ENCODE results near the gene CD9.
"Not testable (repeated sequence)": the region's sequence is repeated elsewhere in the genome, so short reads cannot be mapped to it uniquely, and the experiment has no call there.

The CD9 gene

DNA sequence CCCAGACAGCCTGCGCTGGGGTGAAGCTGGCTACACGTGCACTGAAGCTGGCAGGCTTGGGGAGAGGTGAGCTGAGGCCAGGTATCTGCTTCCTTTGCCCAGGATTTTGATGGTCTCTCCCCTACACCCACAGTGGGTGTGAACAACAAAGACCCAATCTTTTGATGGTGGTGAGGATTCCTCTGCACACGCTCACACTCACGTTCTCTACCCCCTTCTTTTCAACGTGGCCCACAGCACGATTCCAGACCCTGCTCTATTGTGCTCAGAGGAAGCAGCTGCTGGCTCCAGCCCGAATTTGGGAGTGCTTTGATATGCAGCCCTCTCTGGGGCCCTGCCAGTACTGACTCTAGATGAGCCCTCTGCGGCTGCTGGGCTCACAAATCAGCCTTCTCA, 4.9 kb downstream of the CD9 start:
- peak overlapping the region; percentile 46 for H3K27ac ChIP-seq
- TF ChIP-seq, protein P1, sequence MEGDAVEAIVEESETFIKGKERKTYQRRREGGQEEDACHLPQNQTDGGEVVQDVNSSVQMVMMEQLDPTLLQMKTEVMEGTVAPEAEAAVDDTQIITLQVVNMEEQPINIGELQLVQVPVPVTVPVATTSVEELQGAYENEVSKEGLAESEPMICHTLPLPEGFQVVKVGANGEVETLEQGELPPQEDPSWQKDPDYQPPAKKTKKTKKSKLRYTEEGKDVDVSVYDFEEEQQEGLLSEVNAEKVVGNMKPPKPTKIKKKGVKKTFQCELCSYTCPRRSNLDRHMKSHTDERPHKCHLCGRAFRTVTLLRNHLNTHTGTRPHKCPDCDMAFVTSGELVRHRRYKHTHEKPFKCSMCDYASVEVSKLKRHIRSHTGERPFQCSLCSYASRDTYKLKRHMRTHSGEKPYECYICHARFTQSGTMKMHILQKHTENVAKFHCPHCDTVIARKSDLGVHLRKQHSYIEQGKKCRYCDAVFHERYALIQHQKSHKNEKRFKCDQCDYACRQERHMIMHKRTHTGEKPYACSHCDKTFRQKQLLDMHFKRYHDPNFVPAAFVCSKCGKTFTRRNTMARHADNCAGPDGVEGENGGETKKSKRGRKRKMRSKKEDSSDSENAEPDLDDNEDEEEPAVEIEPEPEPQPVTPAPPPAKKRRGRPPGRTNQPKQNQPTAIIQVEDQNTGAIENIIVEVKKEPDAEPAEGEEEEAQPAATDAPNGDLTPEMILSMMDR (conservative IDR thresholded peaks at IDR 0.05), result no peak

DNA sequence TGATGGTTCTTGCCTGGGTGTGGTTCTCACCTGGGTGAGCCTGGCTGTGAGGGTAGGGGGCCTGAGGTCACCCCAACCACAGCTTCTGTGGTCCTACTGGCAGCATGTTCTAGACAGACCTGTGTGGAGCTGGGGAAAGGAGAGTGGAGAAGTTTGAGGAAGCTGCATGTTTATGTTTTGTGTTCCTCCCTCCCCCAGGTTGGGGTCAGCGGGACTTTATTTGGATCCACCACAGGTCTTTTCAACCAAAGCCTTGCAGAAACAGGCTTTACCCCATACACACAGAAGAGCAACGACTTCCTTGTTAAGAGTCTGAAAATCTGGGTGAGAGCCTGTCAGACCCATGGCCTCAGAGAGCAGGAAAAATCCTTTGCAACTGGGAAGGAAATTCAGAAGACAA, 5.6 kb downstream of the CD9 start:
- TF ChIP-seq, protein P1 (conservative IDR thresholded peaks at IDR 0.05), result no peak
- H3K27ac ChIP-seq, result peak overlapping the region; percentile 46

DNA sequence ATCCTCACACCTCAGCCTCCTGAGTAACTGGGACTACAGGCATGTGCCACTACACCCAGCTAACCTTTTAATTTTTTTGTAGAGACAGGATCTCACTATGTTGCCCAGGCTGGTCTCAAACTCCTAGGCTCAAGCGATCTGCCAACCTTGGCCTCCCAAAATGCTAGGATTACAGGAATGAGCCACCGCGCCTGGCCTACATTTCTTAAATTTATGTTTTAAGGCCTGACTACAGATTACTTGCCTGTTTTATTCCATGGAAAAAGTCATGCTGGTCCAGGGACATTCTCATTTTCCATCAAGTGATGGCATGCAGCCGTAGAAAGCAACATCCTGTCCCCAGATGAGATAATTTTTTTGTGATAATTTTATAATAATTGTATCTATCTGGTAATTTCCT, 6.1 kb downstream of the CD9 start:
- TF ChIP-seq, protein P1 (conservative IDR thresholded peaks at IDR 0.05), result no peak
- H3K27ac ChIP-seq, result peak overlapping the region; percentile 46; the same call in 1 of the 2 replicates

DNA sequence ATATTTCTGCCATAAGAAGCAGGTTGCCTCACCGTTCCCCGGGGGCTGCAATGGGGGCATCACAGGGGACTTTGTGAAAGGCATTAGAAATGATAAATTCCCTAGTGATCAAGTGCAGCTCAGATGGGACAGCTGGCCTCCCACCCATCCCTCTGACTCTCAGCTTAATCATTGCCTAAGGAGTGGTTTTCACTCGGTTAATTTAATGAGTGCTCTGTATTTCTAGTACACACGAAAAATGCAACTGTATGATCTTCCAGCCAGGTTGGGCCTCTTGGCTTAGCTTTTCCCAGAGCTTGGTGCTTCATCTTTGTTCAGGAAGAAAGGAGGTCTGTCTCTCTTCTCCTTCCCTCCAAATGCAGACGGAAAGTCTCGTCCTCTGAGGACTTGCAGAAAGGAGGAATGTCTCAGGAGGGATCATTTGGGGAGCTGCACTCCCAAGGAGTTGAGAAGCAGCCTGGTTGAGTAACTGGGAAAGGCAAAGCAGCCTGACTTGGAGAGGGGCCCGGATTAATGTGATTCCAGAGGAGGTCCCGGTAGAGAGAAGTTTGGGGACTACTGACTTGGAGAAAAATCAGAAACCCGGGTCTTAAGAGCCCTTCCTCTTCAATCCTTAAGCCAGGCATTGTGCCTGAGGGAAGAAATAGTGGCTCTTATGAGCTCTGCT, 7.2 kb downstream of the CD9 start:
- no peak overlapping the region for H3K27ac ChIP-seq
- TF ChIP-seq, protein P1 (conservative IDR thresholded peaks at IDR 0.05), result no peak

DNA sequence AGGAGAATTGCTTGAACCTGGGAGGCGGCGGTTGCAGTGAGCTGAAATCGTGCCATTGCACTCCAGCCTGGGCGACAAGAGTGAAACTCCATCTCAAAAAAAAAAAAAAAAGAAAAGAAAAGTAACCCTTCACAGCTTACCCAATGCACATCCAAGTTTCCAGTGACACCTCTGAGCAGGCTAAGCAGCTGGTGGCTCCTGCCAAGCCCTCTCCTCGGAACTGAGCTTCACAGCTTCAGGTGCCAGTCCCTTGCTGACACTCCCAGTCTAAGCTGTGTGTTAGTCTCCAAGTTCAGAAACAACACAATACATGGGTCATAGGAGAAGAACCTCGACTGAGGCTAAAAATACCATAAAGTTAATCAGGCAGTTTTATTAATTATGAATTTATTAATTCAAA, 7.9 kb downstream of the CD9 start:
- TF ChIP-seq, protein P1 (conservative IDR thresholded peaks at IDR 0.05), result no peak
- no peak overlapping the region for H3K27ac ChIP-seq

DNA sequence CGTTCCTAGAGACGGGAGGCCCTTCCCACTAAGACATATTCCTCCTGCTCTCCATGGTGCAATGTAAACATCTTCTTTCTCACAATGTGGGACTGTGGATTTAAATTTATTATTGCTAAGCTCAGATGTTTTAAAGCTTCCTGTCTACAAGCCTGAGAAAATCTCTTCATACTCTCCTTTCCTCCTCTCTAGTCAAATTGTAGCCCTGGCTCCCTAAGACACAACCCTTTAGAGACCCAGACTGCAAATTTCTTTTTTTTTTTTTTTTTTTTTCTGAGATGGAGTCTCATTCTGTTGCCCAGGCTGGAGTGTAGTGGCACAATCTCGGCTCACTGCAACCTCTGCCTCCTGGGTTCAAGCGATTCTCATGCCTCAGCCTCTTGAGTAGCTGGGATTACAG, 9.2 kb downstream of the CD9 start:
- H3K27ac ChIP-seq, result not testable (repeated sequence)

DNA sequence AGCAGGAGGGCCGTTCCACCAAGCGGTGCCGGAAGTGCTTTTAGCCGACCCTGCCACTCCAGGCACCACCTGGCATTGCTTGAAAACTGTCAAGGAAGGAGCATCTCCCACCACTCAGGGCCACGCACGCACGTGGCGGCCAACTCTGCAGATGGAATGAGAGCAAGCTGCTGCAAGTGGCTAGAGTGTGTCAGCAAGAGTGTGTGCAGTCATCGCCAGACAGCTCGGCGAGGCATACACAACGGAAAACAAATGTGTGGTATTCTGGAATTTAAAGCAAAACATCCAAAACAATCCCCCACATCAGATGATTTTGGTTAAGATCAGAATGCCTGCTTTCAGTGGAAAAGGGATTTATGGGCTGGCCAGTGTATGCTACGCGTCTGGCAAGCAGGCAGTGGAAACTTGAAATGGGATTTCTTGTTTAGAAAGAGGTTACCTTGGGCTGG, 11.2 kb downstream of the CD9 start:
- TF ChIP-seq, protein P1 (conservative IDR thresholded peaks at IDR 0.05), result no peak
- peak overlapping the region; percentile 18; the same call in 1 of the 2 replicates for H3K27ac ChIP-seq

DNA sequence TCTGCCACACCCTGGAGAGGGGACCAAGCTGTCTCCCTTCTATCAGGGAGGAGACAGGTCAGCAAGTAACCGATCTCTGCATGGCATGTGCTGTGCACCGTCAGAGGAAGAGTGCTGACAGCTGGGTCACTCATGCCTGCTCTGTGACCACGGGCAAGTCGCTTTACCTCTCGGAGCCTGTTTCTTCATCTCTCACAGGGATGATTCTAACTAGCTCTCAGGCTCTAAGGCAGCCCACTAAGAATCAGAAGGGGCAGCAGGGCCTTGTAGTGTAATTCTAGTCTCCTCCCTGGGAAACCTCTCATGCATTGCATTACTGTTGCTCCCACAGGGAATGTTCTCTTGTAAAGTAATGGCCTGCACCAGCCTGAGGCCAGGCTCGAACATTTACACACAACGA, 11.9 kb downstream of the CD9 start:
- peak overlapping the region; percentile 18; the same call in 1 of the 2 replicates for H3K27ac ChIP-seq
- TF ChIP-seq, protein P1 (conservative IDR thresholded peaks at IDR 0.05), result no peak
